GM19372 (cell line): ENCODE data around the gene LDHD.
"Not testable (repeated sequence)": the region's sequence is repeated elsewhere in the genome, so short reads cannot be mapped to it uniquely, and the experiment has no call there.

ENCODE experiments used
- ATAC-seq: cut with Tn5 transposase; IDR thresholded peaks from one replicate; pipeline ENCODE4 v1.9.1; 2021; ENCODE audit warnings: mild to moderate bottlenecking, low read depth, moderate library complexity; ENCODE audit not compliant: unreplicated experiment

The LDHD gene

GRCh38 chr16:75116081-75116910, at the start of gene LDHD:
TSS of gene LDHD (minus strand) at chr16:75116780. CDS start at chr16:75116720, 60 bp downstream.
- ATAC-seq: no peak

- no peak for ATAC-seq
These were observed 43.8 kb upstream of the LDHD start for GRCh38 chr16:75160386-75160785.

- ATAC-seq: no peak
These were observed 36.1 kb upstream of the LDHD start for GRCh38 chr16:75152635-75153034.

- ATAC-seq: no peak
These were observed 35.2 kb upstream of the LDHD start for GRCh38 chr16:75151798-75152197.

GRCh38 chr16:75148311-75149195, 32.0 kb upstream of the LDHD start, which contains the start of gene ZFP1:
TSS of gene ZFP1 (plus strand) at chr16:75148524. CDS start at chr16:75152952, 4,428 bp downstream.
- peak; percentile 76 for ATAC-seq

- ATAC-seq: no peak
These were observed 31.4 kb upstream of the LDHD start for GRCh38 chr16:75147968-75148310.

GRCh38 chr16:75143941-75144340, 27.4 kb upstream of the LDHD start:
- ATAC-seq: no peak

GRCh38 chr16:75139498-75139897, 22.9 kb upstream of the LDHD start:
- no peak for ATAC-seq

- ATAC-seq: no peak
These were observed 22.1 kb upstream of the LDHD start for GRCh38 chr16:75138636-75139035.

- ATAC-seq: no peak
These were observed 21.7 kb upstream of the LDHD start for GRCh38 chr16:75138233-75138632.

- no peak for ATAC-seq
These were observed 14.5 kb upstream of the LDHD start for GRCh38 chr16:75131081-75131480.

- no peak for ATAC-seq
These were observed 13.7 kb upstream of the LDHD start for GRCh38 chr16:75130150-75130771.

- ATAC-seq: not testable (repeated sequence)
These were observed 13.0 kb upstream of the LDHD start for GRCh38 chr16:75129421-75130149.

- ATAC-seq: no peak
These were observed 11.3 kb upstream of the LDHD start for GRCh38 chr16:75127713-75128415.

- no peak for ATAC-seq
These were observed 6.0 kb upstream of the LDHD start for GRCh38 chr16:75122609-75123008.

- ATAC-seq: no peak
These were observed 5.5 kb upstream of the LDHD start for GRCh38 chr16:75121949-75122568.

- ATAC-seq: no peak
These were observed 3.7 kb upstream of the LDHD start for GRCh38 chr16:75120253-75120652.

- ATAC-seq: no peak
These were observed 2.5 kb upstream of the LDHD start for GRCh38 chr16:75118943-75119539.

- no peak for ATAC-seq
These were observed 298 bp upstream of the LDHD start for GRCh38 chr16:75116911-75117245.
